GM12878 (cell line): Measurements from ENCODE around the gene MUC20.

ENCODE experiments used
- CREB1 ChIP-seq: IDR thresholded peaks from 2 replicates; pipeline ENCODE4 v1.6.1; 2012; ENCODE audit warnings: low read depth, mild to moderate bottlenecking, inconsistent platforms
- MXI1 ChIP-seq: fragments of 150-350 bp; IDR thresholded peaks from 2 replicates; pipeline ENCODE4 v1.6.1; 2011; ENCODE audit warnings: low read depth, mild to moderate bottlenecking, inconsistent platforms, low read length, improper control_type of control experiment
- TAF1 ChIP-seq: IDR thresholded peaks from 2 replicates; pipeline ENCODE4 v1.6.1; 2011; ENCODE audit warnings: mild to moderate bottlenecking, low read depth, low read length, borderline replicate concordance
- USF2 ChIP-seq: IDR thresholded peaks from 2 replicates; pipeline ENCODE4 v1.6.1; 2011; ENCODE audit warnings: low read depth, low read length, improper control_type of control experiment, borderline replicate concordance

GRCh38 chr3:195769551-195769950 lies 48.8 kb downstream of the MUC20 start:
- TF ChIP-seq TAF1: no peak
- TF ChIP-seq USF2: no peak
- no peak for TF ChIP-seq CREB1
- TF ChIP-seq MXI1: no peak
